ENCODE results near the gene ZNF26.
"Not testable (repeated sequence)": the region's sequence is repeated elsewhere in the genome, so short reads cannot be mapped to it uniquely, and the experiment has no call there.

ZNF26 gene

DNA sequence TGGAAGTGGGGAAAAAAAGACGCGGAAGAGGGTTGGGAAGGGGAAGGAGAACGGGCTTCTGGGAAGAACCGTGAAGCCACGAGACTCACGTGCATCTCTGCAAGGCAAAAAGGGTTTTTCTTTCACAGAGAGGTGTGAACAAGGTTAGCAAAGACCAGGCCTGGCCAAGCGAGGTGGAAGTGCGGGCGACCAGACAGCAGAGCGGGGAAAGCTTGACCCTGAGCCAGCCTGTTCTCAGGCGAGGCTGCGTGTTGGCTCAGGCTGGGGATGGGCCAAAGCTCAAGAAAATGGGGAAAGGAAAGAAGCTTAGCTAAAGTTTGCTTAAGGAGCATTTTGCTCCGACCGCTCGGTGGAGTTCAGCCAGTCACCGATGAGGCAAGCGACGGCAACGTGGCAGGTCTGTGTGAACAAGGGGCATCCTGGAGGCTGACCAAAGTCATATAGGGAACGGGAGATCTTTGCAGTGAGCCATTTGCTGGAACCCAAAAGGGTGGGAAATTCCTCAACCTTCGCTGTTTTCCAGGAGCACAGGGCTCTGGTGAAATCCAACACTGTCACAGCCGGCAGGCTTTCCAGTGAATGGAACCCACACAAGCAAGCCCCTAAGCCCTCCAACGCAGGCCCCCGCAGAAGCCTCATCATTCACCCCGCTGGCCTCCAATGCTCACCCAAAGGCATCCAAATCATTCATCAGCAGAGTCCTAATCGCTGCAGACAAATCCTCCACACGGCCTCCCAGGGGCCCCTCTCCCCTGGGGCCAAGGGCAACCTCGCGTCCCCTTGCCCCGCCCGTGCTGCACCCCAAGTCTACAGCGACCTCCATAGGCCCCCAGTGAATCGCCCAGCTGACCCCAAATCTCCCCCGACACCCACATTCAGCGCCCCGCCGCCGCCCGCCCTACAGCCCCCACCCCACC is 30.8 kb upstream of the ZNF26 start:
- no peak for DNase-seq (ENCODE audit: low read depth in 4 of 4, low spot score in 1 of 4)

DNA sequence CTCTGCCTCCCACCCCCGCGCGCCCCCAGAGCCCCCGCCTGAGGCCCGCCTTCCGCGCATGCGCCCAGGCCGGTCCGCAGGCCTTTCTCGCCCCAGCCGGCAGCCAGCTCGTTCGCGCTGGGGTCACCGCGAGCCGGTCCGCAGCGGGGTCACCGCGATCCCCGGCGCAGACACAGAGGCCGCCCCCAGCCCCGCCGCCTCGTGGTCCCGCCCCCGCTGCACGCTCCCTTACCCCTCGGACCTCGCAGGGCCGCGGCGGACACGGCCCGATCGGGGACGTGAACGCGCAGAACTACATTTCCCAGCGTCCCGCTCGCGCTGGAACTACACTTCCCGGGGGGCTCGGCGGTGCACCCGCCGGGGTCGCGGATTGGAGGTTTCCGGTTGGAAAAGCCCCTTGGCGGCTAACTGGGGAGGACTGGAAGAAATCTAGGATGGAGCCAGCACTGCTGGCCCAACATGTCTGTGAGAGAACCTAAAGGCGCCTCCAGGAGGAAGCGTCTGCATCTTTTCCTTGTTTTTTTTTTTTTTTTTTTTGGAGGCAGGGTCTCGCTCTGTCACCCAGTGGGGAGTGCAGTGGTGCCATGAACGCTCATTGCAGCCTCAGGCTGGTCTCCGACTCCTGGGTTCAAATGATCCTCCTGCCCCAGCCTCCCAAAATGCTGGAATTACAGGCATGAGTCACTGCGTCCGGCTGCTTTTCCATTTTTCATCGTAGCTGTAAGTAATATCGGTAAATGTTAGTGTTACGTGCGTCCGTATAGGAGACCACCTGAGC is 30.0 kb upstream of the ZNF26 start, which contains the start of gene ZNF605:
Gene ZNF605 (minus strand): TSS at position 296 of the 778 bp plus-strand sequence. CDS start 10,671 bp downstream, outside the sequence.
- DNase-seq (ENCODE audit: low read depth in 4 of 4, low spot score in 1 of 4): peak; percentile 59 to 82 (median 72)

DNA sequence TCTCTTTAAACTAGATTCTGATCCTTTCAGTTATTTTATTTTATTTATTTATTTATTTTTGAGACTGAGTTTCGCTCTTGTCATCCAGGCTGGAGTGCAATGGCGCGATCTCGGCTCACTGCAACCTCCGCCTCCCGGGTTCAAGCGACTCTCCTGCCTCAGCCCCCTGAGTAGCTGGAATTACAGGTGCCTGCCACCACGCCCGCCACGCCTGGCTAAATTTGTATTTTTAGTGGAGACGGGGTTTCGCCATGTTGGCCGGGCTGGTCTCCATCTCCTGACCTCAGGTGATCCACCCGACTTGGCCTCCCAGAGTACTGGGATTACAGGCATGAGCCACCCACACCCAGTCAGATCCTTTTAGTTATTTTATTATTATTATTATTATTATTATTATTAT is 24.4 kb upstream of the ZNF26 start:
- DNase-seq (ENCODE audit: low read depth in 4 of 4, low spot score in 1 of 4): not testable (repeated sequence)

DNA sequence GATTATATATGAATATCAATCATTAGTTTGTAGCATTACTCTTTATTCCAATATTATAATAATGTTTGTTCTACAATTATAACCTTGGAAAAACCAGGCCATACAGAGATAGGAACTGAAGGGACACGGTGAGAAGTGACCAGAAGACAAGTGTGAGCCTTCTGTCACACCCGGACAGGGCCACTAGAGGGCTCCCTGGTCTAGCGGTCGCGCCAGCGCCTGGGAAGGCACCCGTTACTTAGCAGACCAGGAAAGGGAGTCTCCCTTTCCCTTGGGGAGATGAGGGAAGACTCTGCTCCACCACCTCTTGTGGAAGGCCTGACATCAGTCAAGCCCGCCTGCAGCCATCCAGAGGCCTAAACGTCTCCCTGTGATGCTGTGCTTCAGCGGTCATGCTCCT is 22.2 kb upstream of the ZNF26 start:
- DNase-seq (ENCODE audit: low read depth in 4 of 4, low spot score in 1 of 4): not testable (repeated sequence)

DNA sequence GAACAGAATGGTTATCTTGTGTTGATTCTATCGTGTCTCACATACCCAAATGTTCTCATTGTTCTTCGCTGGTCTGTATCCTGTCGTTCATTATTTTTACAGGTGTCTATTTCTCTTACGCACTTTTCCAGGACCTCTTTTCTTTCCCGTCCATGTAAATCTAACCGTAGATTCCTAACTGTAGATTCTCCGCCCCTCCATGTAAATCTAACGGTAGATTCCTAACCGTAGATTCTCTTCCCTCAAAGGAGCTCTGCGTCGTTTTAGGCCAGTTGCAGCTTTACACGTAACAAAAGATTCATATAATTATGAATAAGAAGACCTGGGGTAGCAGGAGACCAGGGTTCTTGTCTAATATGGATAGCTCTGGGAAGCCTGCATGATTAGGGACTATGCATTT is 20.4 kb upstream of the ZNF26 start:
- no peak for DNase-seq (ENCODE audit: low read depth in 4 of 4, low spot score in 1 of 4)

DNA sequence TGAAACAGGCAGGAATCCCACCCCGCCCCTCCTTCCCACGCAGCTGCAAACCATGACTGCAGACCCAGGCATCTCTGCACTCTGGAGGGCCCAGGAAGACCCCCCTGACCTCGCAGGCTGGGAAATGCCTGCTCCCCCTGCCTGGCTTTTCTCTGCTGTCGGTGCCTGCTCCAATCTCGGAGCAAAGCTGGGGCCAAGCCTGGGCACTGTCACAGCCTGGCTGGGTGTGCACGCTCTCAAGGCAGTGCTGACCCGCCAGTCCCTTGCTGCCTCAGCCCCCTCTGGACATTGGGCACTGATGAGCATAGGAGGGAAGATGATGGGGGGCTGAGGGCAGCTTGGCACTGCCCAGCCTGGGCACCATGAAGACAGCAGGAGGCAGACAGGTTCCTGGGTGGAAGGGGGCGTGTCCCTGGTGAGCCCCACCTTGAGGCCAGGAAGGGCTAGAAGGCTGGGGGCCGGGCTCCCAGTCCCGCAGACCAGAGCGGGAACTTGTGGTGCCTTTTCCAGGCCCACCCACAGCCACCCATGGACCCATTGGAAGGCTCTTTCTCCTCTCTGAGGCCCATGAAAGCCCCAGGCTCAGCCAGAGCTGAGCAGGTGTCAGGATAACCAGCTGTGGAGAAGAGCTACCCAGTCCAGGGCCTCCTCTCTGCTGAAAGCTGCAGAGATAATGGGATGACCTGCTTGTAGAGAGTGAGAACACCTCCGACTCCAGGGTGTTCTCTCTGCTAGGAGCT is 19.3 kb upstream of the ZNF26 start:
- no peak for DNase-seq (ENCODE audit: low read depth in 4 of 4, low spot score in 1 of 4)

DNA sequence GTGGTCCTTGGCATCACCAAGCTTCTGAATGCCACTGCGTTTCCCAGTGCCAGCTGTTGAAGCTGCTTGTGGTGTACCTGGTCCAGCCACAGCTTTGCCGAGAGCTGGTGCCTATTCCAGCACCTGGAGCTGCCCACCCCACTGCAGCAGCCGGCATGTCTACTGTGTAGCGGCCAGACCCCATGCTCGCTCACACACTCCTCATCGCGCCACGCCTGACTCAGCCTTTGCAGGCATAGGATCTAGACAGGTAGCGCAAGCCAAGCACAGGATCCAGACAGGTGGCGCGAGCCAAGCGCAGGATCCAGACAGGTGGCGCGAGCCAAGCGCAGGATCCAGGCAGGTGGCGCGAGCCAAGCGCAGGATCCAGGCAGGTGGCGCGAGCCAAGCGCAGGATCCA is 18.4 kb upstream of the ZNF26 start:
- DNase-seq (ENCODE audit: low read depth in 4 of 4, low spot score in 1 of 4): no peak

DNA sequence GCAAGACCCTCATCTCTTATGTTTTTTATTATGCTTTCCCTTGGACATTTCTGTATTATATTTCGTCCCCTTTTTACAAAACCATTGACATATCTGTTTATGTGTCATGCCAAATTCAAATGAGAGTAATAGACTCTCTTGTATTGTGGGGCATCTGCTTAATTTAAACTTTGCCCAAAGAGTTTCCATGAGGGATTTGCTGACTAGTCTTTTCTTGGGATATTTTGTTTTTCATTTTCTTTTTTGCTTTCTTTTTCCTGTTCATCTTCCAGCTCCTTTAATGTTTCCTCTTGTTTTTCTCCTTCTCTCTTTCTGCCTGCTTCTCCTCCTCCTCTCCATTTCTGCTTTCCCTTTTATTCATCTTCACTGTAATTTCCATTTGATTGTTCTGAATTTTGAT is 13.8 kb upstream of the ZNF26 start:
- no peak for DNase-seq (ENCODE audit: low read depth in 4 of 4, low spot score in 1 of 4)

DNA sequence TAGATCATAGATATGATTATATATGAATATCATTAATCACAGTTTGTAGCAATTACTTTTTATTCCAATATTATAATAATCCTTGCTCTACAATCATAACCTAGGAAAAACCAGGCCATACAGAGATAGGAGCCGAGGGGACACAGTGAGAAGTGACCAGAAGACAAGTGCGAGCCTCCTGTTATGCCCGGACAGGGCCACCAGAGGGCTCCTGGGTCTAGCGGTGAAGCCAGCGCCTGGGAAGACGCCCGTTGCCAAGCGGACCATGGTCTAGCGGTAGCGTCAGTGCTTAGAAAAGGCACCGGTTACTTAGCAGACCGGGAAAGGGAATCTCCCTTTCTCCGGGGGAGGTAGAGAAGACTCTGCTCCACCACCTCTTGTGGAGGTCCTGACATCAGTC is 9.3 kb upstream of the ZNF26 start:
- peak in 2 of 4 experiments; percentile 13 to 25 for DNase-seq (ENCODE audit: low read depth in 4 of 4, low spot score in 1 of 4)

DNA sequence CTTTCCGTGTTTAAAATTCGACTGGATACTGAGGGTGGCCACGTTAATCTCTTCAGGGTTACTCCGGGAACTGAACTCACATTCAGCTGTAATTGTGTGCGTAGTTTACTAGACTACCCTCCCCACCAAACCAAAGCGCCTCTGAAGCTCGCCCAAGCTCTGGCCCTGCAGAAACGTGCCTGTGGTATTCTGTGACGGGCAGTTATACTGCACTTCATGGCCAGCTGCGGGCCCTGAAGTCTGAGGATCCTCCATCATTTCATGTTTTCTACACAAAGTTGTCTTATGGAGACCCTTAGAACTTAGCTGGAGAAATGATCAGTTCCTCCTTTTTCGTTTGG is 688 bp downstream of the ZNF26 start:
- no peak for DNase-seq (ENCODE audit: low read depth in 4 of 4, low spot score in 1 of 4)

DNA sequence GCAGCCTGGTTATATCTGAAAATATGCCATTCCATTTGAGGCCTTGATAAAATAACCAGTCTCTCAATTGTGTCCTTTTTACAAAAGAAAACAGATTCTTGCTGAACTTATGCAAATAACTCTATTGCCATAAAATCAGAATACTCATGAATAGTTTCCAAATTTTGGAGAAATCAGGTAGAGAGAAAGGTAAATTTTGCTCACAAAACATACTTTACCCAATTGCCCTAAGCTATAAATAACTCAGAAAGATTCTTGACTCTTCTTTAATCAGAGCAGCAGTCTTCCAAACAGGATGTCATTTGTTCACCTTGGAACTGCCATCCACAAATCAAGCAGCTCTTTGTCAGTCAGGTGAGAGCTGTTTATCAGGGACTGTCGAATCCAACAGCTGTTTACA is 12.6 kb downstream of the ZNF26 start:
- no peak for DNase-seq (ENCODE audit: low read depth in 4 of 4, low spot score in 1 of 4)

DNA sequence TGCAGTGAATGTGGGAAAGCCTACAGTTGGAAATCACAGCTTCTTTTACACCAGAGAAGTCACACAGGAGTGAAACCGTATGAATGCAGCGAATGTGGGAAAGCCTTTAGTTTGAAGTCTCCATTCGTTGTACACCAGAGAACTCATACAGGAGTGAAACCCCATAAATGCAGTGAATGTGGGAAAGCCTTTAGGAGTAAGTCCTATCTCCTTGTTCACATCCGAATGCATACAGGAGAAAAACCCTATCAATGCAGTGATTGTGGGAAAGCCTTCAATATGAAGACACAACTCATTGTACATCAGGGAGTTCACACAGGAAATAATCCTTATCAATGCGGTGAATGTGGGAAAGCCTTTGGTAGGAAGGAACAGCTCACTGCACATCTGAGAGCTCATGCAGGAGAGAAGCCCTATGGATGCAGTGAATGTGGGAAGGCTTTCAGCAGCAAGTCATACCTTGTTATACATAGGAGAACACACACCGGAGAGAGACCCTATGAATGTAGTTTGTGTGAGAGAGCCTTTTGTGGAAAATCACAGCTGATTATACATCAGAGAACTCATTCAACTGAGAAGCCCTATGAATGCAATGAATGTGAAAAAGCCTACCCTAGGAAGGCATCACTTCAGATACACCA is 24.6 kb downstream of the ZNF26 start:
- no peak for DNase-seq (ENCODE audit: low read depth in 4 of 4, low spot score in 1 of 4)

DNA sequence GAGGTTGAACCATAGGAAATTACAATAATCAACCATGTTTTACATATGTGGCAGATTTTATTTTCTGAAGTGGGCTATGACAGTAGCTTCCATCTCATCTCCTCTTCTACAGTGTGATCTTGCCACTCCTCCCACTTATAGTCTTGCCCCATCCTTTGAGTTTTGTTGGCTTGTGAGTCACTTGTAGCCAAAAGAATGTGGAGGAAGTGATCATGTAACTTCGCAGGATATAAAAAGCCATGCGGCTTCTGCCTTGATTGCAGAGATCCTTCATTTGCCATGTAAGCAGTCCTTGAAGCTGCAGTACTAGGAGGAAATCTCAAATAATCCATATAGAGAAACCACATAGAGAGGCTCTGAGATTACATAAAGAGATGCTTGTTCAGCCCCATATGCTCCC is 37.4 kb downstream of the ZNF26 start:
- no peak for DNase-seq (ENCODE audit: low read depth in 4 of 4, low spot score in 1 of 4)

DNA sequence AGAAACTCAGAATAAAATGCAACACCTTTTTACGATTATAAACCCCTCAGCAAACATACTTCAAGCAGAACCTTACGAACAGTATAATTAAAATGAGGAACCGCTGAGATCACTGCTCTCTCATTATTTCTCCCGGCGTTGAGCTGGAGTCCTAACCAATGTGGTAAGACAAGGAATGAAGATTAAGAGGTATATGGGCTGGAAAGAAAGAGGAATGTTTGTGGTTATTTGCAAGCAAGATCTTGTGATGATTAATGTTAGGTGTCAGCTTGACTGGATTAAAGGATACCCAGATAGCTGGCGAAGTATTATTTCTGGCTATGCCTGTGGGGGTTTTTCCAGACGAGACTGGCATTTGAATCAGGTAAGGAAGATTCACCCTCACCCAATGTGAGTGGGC is 40.8 kb downstream of the ZNF26 start:
- DNase-seq (ENCODE audit: low read depth in 4 of 4, low spot score in 1 of 4): no peak

DNA sequence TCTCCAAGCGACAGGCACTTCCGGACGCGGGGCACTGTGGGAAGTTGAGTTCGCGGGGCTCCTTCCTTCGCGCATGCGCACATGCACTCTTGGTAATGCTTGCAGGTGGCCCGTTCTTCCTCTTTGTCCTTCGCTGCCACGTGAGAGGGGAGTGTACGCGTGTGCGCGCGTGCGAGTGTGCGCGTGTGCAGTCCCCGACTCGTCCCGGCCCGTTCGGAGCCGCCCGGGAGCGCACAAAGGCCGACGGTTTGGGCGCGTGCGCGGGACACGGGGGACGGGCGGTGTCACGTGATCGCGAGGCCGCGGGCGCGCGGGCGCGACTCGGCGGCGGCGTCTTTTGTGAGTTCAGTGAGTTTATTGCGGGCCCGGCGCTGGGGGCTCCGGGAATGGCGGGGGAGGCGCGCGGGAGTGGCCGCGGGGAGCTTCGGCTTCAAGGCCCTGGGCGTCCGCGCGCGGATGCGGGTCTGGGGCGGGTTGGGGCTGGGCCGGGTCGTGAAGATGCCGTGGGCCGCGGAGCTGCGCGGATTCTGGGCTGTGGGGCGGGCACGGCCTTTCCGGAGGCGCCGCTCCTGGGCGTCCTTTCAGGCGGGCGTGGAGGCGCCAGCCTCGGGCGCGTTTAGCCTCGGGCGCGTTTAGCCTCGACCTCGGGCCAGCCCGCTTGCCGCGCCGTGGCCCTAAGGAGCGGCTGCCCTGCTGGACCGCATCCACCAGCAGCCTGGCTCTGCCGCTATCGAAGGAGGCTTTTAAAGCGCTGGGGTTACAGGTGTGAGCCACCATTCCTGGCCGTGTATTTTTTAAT is 51.2 kb downstream of the ZNF26 start, which contains the start of gene ZNF84:
Gene ZNF84 (plus strand): TSS at position 303 of the 799 bp plus-strand sequence. CDS start 3,959 bp downstream, outside the sequence.
- peak; percentile 92 to 97 (median 95) for DNase-seq (ENCODE audit: low read depth in 4 of 4, low spot score in 1 of 4)

DNA sequence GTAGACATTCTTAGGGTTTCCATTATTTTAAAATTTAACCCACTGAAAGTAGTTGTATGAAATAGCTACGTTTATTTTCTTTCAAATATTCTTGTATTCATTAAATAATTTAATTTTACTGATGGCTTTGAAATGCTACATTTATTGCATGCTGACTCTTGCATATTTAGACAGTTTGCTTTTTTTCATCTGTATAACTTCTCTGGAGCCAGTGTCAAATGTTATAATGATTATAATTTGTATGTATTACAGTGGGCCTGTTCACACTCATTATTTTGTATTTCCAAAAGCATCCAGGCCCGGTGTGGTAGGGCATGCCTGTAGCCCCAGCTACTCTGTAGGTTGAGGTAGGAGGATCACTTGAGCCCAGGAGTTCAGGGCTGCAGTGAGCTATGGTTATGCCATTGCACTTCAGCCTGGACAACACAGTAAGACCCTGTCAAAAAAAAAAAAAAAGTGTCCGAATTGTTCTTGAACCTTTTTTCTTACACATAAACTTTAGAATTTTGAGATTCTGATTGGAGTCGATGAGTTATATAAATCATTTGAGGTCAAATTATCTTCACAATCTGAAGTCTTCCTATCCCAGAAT is 52.0 kb downstream of the ZNF26 start:
- no peak for DNase-seq (ENCODE audit: low read depth in 4 of 4, low spot score in 1 of 4)

DNA sequence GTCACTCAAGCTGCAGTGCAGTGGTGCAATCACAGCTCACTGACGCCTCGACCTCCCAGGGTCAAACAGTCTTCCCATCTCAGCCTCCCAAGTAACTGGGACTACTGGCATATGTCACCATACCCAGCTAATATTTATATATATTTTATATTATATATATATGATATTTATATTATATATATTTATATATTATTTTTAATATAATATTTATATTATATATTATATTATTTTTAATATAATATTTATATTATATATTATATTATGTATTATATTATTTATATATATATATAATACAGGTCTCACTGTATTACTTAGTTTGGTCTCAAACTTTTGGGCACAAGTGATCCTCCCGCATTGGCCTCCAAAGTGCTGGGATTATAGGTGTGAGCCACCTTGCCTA is 60.5 kb downstream of the ZNF26 start:
- no peak for DNase-seq (ENCODE audit: low read depth in 4 of 4, low spot score in 1 of 4)

DNA sequence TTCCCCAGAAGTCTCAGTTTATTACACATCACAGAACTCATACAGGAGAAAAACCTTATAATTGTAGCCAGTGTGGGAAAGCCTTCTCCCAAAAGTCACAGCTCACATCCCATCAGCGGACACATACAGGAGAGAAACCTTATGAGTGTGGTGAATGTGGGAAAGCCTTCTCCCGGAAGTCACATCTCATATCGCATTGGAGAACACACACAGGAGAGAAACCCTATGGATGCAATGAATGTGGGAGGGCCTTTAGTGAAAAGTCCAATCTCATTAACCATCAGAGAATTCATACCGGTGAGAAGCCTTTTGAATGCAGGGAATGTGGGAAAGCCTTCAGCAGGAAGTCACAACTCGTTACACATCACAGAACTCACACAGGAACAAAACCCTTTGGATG is 71.3 kb downstream of the ZNF26 start:
- DNase-seq (ENCODE audit: low read depth in 4 of 4, low spot score in 1 of 4): no peak

DNA sequence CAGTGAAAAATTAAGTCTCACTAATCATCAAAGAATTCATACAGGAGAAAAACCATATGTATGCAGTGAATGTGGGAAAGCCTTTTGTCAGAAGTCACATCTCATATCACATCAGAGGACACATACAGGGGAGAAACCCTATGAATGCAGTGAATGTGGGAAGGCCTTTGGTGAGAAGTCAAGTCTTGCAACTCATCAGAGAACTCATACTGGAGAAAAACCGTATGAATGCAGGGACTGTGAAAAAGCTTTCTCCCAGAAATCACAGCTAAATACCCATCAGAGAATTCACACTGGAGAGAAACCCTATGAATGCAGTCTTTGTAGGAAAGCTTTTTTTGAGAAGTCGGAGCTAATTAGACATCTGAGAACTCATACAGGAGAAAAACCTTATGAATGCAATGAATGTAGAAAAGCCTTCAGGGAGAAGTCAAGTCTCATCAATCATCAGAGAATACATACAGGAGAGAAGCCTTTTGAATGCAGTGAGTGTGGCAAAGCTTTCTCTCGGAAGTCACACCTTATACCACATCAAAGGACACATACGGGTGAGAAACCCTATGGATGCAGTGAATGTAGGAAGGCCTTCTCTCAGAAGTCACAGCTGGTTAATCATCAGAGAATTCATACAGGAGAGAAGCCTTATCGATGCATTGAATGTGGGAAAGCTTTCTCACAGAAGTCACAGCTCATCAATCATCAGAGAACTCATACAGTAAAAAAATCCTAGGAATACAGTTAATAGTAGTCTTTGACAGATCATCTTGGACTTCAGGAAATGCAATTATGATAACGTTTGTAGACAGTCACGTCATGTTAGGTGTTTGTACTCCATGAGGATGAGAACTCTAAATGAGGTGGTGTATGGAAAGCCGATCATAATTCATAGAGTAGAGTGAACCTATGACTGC is 72.3 kb downstream of the ZNF26 start:
- DNase-seq (ENCODE audit: low read depth in 4 of 4, low spot score in 1 of 4): no peak

All from stimulated activated CD4-positive, alpha-beta T cell treated with anti-CD3 and anti-CD28 coated beads, Interleukin-1b, Interleukin-23, amount 100 ng/mL, for 24 hours (primary cell).